Left lung (tissue), 10 donors: ENCODE measurements around the gene CEACAM16. TPM values are rescaled to one million over a fixed set of nuclear protein-coding genes. Genes with fewer than 3 reads are reported as not detected.

ENCODE experiments used
- ATAC-seq: fragments of 200-7000 bp; cut with Tn5 transposase; one replicate; pipeline ENCODE4 v1.9.1; 2020; ENCODE audit warnings: moderate library complexity
- DNase-seq, 4 donors: peaks; one replicate each; pipeline ENCODE4 v3.0.0-alpha.2; 2013 to 2020
- H3K27ac ChIP-seq, 2 donors: fragments of 200-600 bp; sonication (generic) in 1 of 2; one replicate each; pipeline versions ENCODE4 v1.5.0 to v1.8.0; 2020 to 2021
- H3K27me3 ChIP-seq, 2 donors: fragments of 200-600 bp; sonication (generic) in 1 of 2; one replicate each; pipeline versions ENCODE4 v1.5.0 to v1.8.0; 2020 to 2021
- H3K36me3 ChIP-seq, 2 donors: fragments of 200-600 bp; sonication (generic) in 1 of 2; one replicate each; pipeline versions ENCODE4 v1.5.0 to v1.8.0; 2020 to 2021
- H3K4me1 ChIP-seq, 2 donors: fragments of 200-600 bp; one replicate each; pipeline ENCODE4 v1.8.0; 2021
- H3K4me3 ChIP-seq, 2 donors: fragments of 200-600 bp; sonication (generic) in 1 of 2; one replicate each; pipeline versions ENCODE4 v1.5.0 to v1.8.0; 2020 to 2021; ENCODE audit warnings: mild to moderate bottlenecking in 1 of 2
- H3K9me3 ChIP-seq, 2 donors: fragments of 200-600 bp; sonication (generic) in 1 of 2; one replicate each; pipeline versions ENCODE4 v1.5.0 to v1.8.0; 2020 to 2021
- CTCF ChIP-seq, 2 donors: fragments of 200-600 bp; sonication (generic) in 1 of 2; IDR thresholded peaks; one replicate each; pipeline versions ENCODE4 v1.5.0 to v1.8.0; 2021; ENCODE audit warnings: antibody characterized with exemption in 2 of 2
- intact Hi-C, 2 donors: fragments of 100-400 bp; cut with DNase I; formaldehyde crosslinking; loops; one replicate each; pipeline versions ENCODE4 v1.11.2 to v1.14.2; 2022
- polyA plus RNA-seq, 6 donors: library from polyadenylated mRNA; unstranded; fragments of 120-200 nt; gene quantifications; one replicate each; pipeline ENCODE4 v1.2.1, GENCODE V29; 2013; ENCODE audit not compliant: insufficient read length in 6 of 6
- total RNA-seq, 2 donors: library from RNA; stranded (reverse); fragmentation: NEBNext Ultra II Directional; extraction: Animal tissue kit (Norgen Biotek cat#: 25700); gene quantifications; one replicate each; pipeline ENCODE4 v1.2.1, GENCODE V29; 2021
- donor health status: DM: no; HTN: yes; CAD: no.
- donor health status: DM: no; HTN: no; CAD: no.

Gene CEACAM16
- total and polyA plus RNA-seq, 8 donors, result 0.20 TPM; not detected in 7

DNA sequence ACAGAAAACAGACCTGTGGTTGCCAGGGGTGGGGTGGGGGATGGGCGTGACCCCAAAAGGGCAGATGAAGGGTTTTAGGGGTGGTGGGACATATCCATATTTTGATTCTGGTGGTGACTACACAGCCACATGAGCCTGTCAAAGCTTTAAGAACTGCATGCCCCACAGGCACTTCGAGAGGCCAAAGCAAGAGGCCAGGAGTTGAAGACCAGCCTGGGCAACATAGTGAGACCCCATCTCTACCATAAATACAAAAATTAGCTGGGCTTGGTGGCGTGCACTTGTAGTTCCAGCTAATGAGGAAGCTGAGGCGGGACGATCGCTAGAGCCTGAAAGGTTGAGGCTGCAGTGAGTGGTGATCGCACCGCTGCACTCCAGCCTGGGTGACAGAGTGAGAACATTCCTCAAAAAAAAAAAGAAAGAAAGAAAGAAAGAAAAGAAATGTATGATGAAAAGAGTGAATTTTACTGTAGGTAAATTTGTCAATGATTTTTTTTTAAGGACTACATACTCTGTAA is 30.6 kb downstream of the CEACAM16 start:
- intact Hi-C loops, result no loop called here
- no peak for TF ChIP-seq CTCF (IDR thresholded peaks at IDR 0.05)
- DNase-seq (no peak), ATAC-seq (no peak)
- Histone ChIP-seq H3K27me3 (no peaks in the 10 kb centered on the region), H3K4me1 (peaks cover 4 to 40% of the 10 kb centered on the region in 2 donors), H3K4me3 (no peak overlapping the region), H3K9me3 (no peaks in the 10 kb centered on the region), H3K27ac (no peak overlapping the region), H3K36me3 (no peaks in the 10 kb centered on the region)

- DNase-seq (no peak), ATAC-seq (no peak)
- intact Hi-C loops, result no loop called here
- TF ChIP-seq CTCF (IDR thresholded peaks at IDR 0.05), result no peak
- no peaks in the 10 kb centered on the region for H3K36me3 ChIP-seq
- no peaks in the 10 kb centered on the region for H3K9me3 ChIP-seq
- no peak overlapping the region for H3K27ac ChIP-seq
- H3K4me1 ChIP-seq, result peaks cover 0 to 28% of the 10 kb centered on the region in 2 donors
- no peaks in the 10 kb centered on the region for H3K27me3 ChIP-seq
- H3K4me3 ChIP-seq, result no peak overlapping the region
Observed at GRCh38 chr19:44731081-44731480, 32.1 kb downstream of the CEACAM16 start.

DNA sequence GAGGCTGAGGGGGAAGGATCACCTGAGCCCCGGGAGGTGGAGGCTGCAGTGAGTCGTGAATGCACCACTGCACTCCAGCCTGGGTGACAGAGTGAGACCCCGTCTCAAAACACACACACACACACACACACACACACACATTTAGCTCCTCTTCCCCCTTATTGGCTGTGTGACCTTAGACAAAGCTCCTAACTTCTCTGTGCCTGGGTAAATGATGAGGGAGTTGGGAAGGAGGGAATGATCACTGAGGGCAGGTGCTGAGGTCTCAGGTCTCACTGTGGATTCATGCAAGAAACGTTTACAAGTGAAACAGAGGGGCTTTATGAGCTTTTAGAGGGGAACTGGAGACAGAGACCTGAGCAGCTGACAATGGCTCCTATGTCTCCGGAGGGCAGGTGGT is 32.7 kb downstream of the CEACAM16 start:
- no peaks in the 10 kb centered on the region for H3K36me3 ChIP-seq
- intact Hi-C loops, result no loop called here
- H3K27me3 ChIP-seq, result no peaks in the 10 kb centered on the region
- no peaks in the 10 kb centered on the region for H3K9me3 ChIP-seq
- H3K4me1 ChIP-seq, result peaks cover 0 to 28% of the 10 kb centered on the region in 2 donors
- no peak for ATAC-seq
- no peak overlapping the region for H3K27ac ChIP-seq
- H3K4me3 ChIP-seq, result no peak overlapping the region
- no peak for TF ChIP-seq CTCF (IDR thresholded peaks at IDR 0.05)
- DNase-seq, result no peak

GRCh38 chr19:44732235-44733014 is 33.5 kb downstream of the CEACAM16 start:
- no peak overlapping the region for H3K4me3 ChIP-seq
- no peaks in the 10 kb centered on the region for H3K36me3 ChIP-seq
- TF ChIP-seq CTCF (IDR thresholded peaks at IDR 0.05), result no peak
- ATAC-seq, result no peak
- no peaks in the 10 kb centered on the region for H3K9me3 ChIP-seq
- no peak for DNase-seq
- no peaks in the 10 kb centered on the region for H3K27me3 ChIP-seq
- no peak overlapping the region for H3K27ac ChIP-seq
- intact Hi-C loops, result no loop called here
- H3K4me1 ChIP-seq, result peaks cover 0 to 30% of the 10 kb centered on the region in 2 donors

GRCh38 chr19:44734357-44734756 is 35.4 kb downstream of the CEACAM16 start:
- no peaks in the 10 kb centered on the region for H3K36me3 ChIP-seq
- no peak overlapping the region for H3K4me3 ChIP-seq
- intact Hi-C loops, result no loop called here
- no peak for ATAC-seq
- no peaks in the 10 kb centered on the region for H3K9me3 ChIP-seq
- no peak overlapping the region for H3K27ac ChIP-seq
- no peak for TF ChIP-seq CTCF (IDR thresholded peaks at IDR 0.05)
- H3K27me3 ChIP-seq, result no peaks in the 10 kb centered on the region
- H3K4me1 ChIP-seq, result peaks cover 7 to 42% of the 10 kb centered on the region in 2 donors
- no peak for DNase-seq
